Sigmoid colon (tissue), 4 donors: Measurements from ENCODE around the gene ZNF275.

Source experiments
- CTCF ChIP-seq, 4 experiments: fragments of 450-650 bp in 3 of 4; fragments of 200-600 bp in 1 of 4; IDR thresholded peaks; one replicate each; pipeline ENCODE4 v1.5.1; 2016 to 2019; ENCODE audit warnings: antibody characterized with exemption in 4 of 4, mild to moderate bottlenecking in 3 of 4, moderate library complexity in 2 of 4
- EP300 ChIP-seq, 4 donors: sonication (generic); formaldehyde crosslinking; IDR thresholded peaks; one replicate each; pipeline ENCODE4 v1.6.1; 2017; ENCODE audit warnings: antibody characterized with exemption in 4 of 4

DNA sequence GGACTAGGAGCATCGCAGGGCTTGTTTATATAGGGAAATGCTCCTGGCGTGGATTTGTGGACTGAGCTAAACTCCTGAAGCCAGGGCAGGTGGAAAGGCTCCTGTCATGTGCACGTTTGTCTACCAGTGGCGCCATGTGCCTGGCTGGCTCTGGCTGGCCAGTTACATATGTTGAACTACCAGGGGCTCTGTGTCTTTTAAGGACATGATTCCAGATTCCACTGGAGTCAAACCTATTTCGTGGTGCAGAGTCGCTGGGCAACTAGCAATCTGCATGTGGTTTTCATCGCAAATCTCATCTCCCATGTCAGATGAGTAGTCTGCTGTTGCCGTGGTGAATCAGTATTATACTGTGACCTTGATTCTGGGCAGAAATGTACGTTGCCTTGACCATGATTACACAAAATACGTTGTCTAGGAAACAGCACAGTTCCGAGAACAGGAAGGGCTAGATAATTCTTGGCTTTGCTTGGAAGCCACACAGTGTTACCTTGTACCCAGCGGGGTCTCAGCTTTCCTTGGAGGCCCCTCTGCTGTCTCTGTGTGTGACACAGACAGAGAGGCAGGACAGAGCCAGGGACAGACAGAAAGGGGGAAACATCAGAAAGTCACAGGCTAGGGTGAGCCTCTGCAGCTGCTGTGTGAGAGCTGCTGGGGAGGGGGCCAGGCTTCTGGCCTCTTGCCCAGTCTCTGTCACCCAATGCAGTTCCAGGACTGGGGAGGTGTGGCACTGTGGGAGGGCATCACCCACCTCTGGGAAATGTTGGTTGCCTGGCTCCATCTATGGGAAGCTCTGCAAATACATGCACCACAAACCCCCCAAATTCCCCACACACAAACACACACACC lies 48.0 kb downstream of the ZNF275 start:
- TF ChIP-seq CTCF (IDR thresholded peaks at IDR 0.05) (no peak), EP300 (IDR thresholded peaks at IDR 0.05) (no peak)
